PC-9 (cell line): Measurements from ENCODE around the gene EIF4EBP3. TPM values are rescaled to one million over a fixed set of nuclear protein-coding genes. Genes with fewer than 3 reads are reported as not detected.

Source experiments
- BruUV-seq: library from RNA; stranded (reverse); fragments of 400-500 nt; replicated peaks from 2 replicates; lab custom pipeline; 2021; lab: Mats Ljungman, UMichigan
- CTCF ChIA-PET: fragments of 300-600 bp; sonication (Branson Sonifier 250); formaldehyde crosslinking; loops from one replicate; lab custom pipeline; 2022; ENCODE audit warnings: antibody characterized with exemption; lab: Charles Lee
- POLR2A ChIA-PET: fragments of 300-600 bp; sonication (Branson Sonifier 250); formaldehyde crosslinking; loops from one replicate; lab custom pipeline; 2022; ENCODE audit warnings: antibody characterized with exemption; ENCODE audit not compliant: unreplicated experiment; lab: Charles Lee
- DNase-seq, 2 experiments: peaks; one replicate each; pipeline versions ENCODE4 v3.0.0 to v3.0.0-alpha.2; 2015 to 2022; ENCODE audit warnings: mixed read lengths in 1 of 2
- H2AFZ ChIP-seq: fragments of 200-600 bp; sonication (generic); 2 replicates; pipeline ENCODE4 v1.8.1; 2017; ENCODE audit warnings: antibody characterized with exemption
- H3F3A ChIP-seq: fragments of 200-600 bp; sonication (generic); 2 replicates; pipeline ENCODE4 v1.8.1; 2017; ENCODE audit warnings: antibody characterized with exemption, mild to moderate bottlenecking, low read depth; ENCODE audit not compliant: insufficient read depth
- H3K27ac ChIP-seq: fragments of 200-600 bp; sonication (generic); 2 replicates; pipeline ENCODE4 v1.6.1; 2016; ENCODE audit warnings: mixed run types
- H3K27me3 ChIP-seq: fragments of 200-600 bp; sonication (generic); 2 replicates; pipeline ENCODE4 v1.6.1; 2016; ENCODE audit warnings: low read depth, mixed run types; ENCODE audit not compliant: insufficient read depth
- H3K36me3 ChIP-seq: fragments of 200-600 bp; sonication (generic); 2 replicates; pipeline ENCODE4 v1.6.1; 2016; ENCODE audit warnings: low read depth, mixed run types
- H3K4me1 ChIP-seq: fragments of 200-600 bp; sonication (generic); replicated peaks from 2 replicates; pipeline ENCODE4 v1.6.1; 2016; ENCODE audit warnings: mixed run types; ENCODE audit not compliant: insufficient read depth
- H3K4me2 ChIP-seq: fragments of 200-600 bp; sonication (generic); 2 replicates; pipeline ENCODE4 v1.6.1; 2017; ENCODE audit warnings: mixed run types
- H3K4me3 ChIP-seq: fragments of 200-600 bp; sonication (generic); 2 replicates; pipeline ENCODE4 v1.6.1; 2016; ENCODE audit warnings: mixed run types
- H3K79me2 ChIP-seq: fragments of 200-600 bp; sonication (generic); 2 replicates; pipeline ENCODE4 v1.6.1; 2017; ENCODE audit warnings: low read depth, mixed run types
- H3K9me2 ChIP-seq: fragments of 200-600 bp; sonication (generic); 2 replicates; pipeline ENCODE4 v1.8.1; 2017; ENCODE audit warnings: mild to moderate bottlenecking; ENCODE audit not compliant: insufficient read depth
- H3K9me3 ChIP-seq: fragments of 200-600 bp; sonication (generic); 2 replicates; pipeline ENCODE4 v1.8.1; 2016; ENCODE audit warnings: low read depth; ENCODE audit not compliant: insufficient read depth
- H4K20me1 ChIP-seq: fragments of 200-600 bp; sonication (generic); 2 replicates; pipeline ENCODE4 v1.8.1; 2017; ENCODE audit not compliant: insufficient read depth
- EZH2 ChIP-seq: fragments of 200-600 bp; sonication (generic); IDR thresholded peaks from 2 replicates; pipeline ENCODE4 v1.8.0; 2017; ENCODE audit warnings: antibody characterized with exemption, low read depth
- intact Hi-C: fragments of 100-400 bp; cut with micrococcal nuclease; formaldehyde crosslinking; loops from one replicate; pipeline ENCODE4 v1.10.0; 2022; ENCODE audit not compliant: unreplicated experiment
- total RNA-seq: library from RNA; stranded (reverse); gene quantifications from 2 replicates; pipeline ENCODE4 v1.2.3, GENCODE V29; 2021
- TF ChIP-seq, protein P1 (sequence below): fragments of 200-600 bp; sonication (generic); conservative IDR thresholded peaks from 2 replicates; pipeline ENCODE4 v1.6.1; 2017; ENCODE audit warnings: mixed run types, antibody characterized with exemption, mild to moderate bottlenecking, moderate library complexity

Gene EIF4EBP3
- total RNA-seq, 1 experiment from 2014 or later: 5.6 TPM

GRCh38 chr5:140565024-140565779, 17.7 kb downstream of the EIF4EBP3 start:
- Histone ChIP-seq H3K36me3 (no peaks in the 10 kb centered on the region), H3K4me1 (peaks cover 14% of the 10 kb centered on the region), H3K9me2 (no peaks in the 10 kb centered on the region), H3K27me3 (no peaks in the 10 kb centered on the region), H3K4me3 (peak overlapping the region; percentile 76), H3K79me2 (peaks cover 21% of the 10 kb centered on the region), H3K27ac (peak overlapping the region; percentile 56), H4K20me1 (no peaks in the 10 kb centered on the region), H3K9me3 (no peaks in the 10 kb centered on the region), H3F3A (no peaks in the 10 kb centered on the region), H3K4me2 (peak overlapping the region; percentile 92), H2AFZ (peak overlapping the region; percentile 85)
- POLR2A ChIA-PET: interaction anchor here (1.0 kb wide), 1 partner anchor 602 kb away, joined by 5 read pairs; no protein-coding TSS in a partner anchor
- DNase-seq: no peak
- CTCF ChIA-PET: interaction anchor here (0.9 kb wide), 1 partner anchor 14 kb away, joined by 5 read pairs; no protein-coding TSS in a partner anchor
- TSS peak; percentile 46 for BruUV-seq
- intact Hi-C loops: loop anchor here (2.0 kb wide), 2 partner anchors 74 to 82 kb away; partner anchors contain the start of genes IK, NDUFA2 and TMCO6
- TF ChIP-seq, protein P1, sequence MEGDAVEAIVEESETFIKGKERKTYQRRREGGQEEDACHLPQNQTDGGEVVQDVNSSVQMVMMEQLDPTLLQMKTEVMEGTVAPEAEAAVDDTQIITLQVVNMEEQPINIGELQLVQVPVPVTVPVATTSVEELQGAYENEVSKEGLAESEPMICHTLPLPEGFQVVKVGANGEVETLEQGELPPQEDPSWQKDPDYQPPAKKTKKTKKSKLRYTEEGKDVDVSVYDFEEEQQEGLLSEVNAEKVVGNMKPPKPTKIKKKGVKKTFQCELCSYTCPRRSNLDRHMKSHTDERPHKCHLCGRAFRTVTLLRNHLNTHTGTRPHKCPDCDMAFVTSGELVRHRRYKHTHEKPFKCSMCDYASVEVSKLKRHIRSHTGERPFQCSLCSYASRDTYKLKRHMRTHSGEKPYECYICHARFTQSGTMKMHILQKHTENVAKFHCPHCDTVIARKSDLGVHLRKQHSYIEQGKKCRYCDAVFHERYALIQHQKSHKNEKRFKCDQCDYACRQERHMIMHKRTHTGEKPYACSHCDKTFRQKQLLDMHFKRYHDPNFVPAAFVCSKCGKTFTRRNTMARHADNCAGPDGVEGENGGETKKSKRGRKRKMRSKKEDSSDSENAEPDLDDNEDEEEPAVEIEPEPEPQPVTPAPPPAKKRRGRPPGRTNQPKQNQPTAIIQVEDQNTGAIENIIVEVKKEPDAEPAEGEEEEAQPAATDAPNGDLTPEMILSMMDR: no peak
- no peak for TF ChIP-seq EZH2

DNA sequence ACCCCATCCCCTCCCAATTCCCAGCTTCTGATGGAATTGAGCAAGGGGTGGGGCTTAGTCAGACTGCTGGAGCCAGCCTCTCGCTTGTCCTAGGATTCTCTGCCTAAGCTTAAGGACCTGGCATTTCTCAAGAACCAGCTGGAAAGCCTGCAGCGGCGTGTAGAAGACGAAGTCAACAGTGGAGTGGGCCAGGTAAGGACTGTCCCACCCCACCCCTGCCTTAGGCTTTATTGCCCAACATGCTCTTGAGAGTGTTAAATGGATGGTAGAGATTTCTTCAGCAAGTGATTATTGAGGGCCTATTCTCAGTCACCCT, 18.3 kb downstream of the EIF4EBP3 start:
- BruUV-seq: no TSS peak
- intact Hi-C loops: loop anchor here (2.0 kb wide), 2 partner anchors 73 to 81 kb away; partner anchors contain the start of genes IK, NDUFA2 and TMCO6
- no peaks in the 10 kb centered on the region for H3K36me3 ChIP-seq
- DNase-seq: no peak
- H3K9me3 ChIP-seq: no peaks in the 10 kb centered on the region
- H3K27me3 ChIP-seq: no peaks in the 10 kb centered on the region
- no peaks in the 10 kb centered on the region for H4K20me1 ChIP-seq
- peak overlapping the region; percentile 76 for H3K4me3 ChIP-seq
- ChIA-PET CTCF (interaction anchor here (0.9 kb wide), 1 partner anchor 13 kb away, joined by 5 read pairs; no protein-coding TSS in a partner anchor), POLR2A (interaction anchor here (1.0 kb wide), 1 partner anchor 602 kb away, joined by 5 read pairs; no protein-coding TSS in a partner anchor)
- no peak overlapping the region for H2AFZ ChIP-seq
- H3K79me2 ChIP-seq: peaks cover 21% of the 10 kb centered on the region
- peaks cover 14% of the 10 kb centered on the region for H3K4me1 ChIP-seq
- H3K9me2 ChIP-seq: no peaks in the 10 kb centered on the region
- H3F3A ChIP-seq: no peaks in the 10 kb centered on the region
- H3K27ac ChIP-seq: no peak overlapping the region
- peak overlapping the region; percentile 92 for H3K4me2 ChIP-seq
- TF ChIP-seq, protein P1: no peak
- TF ChIP-seq EZH2: no peak

- no peak for TF ChIP-seq EZH2
- TF ChIP-seq, protein P1: no peak
- ChIA-PET CTCF (no interaction called here), POLR2A (no interaction called here)
- intact Hi-C loops: no loop called here
- H4K20me1 ChIP-seq: no peaks in the 10 kb centered on the region
- H3K4me3 ChIP-seq: no peak overlapping the region
- H3K79me2 ChIP-seq: peaks cover 21% of the 10 kb centered on the region
- no TSS peak for BruUV-seq
- H3K9me2 ChIP-seq: no peaks in the 10 kb centered on the region
- H3K9me3 ChIP-seq: no peaks in the 10 kb centered on the region
- peaks cover 14% of the 10 kb centered on the region for H3K4me1 ChIP-seq
- H3K27ac ChIP-seq: no peak overlapping the region
- no peak for DNase-seq
- H2AFZ ChIP-seq: no peak overlapping the region
- no peaks in the 10 kb centered on the region for H3K36me3 ChIP-seq
- H3K4me2 ChIP-seq: no peak overlapping the region
- no peaks in the 10 kb centered on the region for H3F3A ChIP-seq
- H3K27me3 ChIP-seq: no peaks in the 10 kb centered on the region
Observed at GRCh38 chr5:140566665-140567064, 19.2 kb downstream of the EIF4EBP3 start.
